SKM-1 treated with dmso at 0.1 percent for 144 hours (cell line): ENCODE data around the gene CHST12.
"Not testable (repeated sequence)": the region's sequence is repeated elsewhere in the genome, so short reads cannot be mapped to it uniquely, and the experiment has no call there.

Source experiments
- DNase-seq: peaks from one replicate; lab custom pipeline; 2025; ENCODE audit not compliant: unreplicated experiment; lab: John Stamatoyannopoulos, UW

The CHST12 gene

DNA sequence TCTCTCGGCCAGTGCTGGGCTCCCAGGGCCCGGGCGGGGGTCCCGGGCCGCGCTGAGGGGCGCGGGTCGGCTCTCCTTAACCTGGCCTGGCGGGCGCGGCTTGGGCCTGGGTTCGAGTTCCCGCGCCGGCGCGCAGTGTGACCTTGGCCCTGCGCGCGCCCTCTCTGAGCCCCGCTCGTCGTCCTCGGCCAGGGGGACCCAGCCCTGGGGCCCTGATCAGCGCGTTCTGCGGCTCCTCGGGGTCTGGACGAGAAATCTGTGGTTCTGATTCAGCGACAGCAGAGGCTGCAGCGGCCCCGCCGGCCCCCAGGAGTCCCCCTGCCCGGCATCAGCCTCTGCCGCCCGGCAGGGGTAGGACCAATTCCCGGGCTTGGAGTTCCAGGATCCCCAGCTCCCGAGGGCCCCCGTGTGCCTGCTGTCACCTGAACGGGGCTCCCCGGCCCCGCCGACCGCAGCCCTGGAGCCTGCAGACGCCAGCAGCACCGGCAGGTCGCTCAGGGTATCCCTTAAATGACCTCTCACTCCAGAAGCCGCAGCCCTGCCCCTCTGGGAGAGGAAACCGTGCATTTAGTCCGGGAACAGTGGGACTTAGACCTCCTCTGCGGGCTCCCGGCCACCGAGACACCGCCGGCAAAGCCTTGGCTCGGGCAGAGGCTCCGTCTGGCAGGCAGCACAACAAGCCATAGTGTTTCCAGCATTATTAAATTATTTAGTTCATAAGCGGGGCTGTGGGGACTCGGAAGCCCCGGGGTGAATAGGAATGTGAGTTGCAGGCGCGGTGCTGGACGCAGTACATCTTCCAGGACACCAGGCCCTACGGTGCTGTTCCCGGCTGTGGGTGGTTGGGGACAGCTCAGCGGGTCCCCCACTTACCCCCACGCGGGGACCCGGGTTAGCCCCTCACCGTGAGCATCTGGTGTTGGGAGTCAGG lies 572 bp downstream of the CHST12 start:
- DNase-seq: no peak

- no peak for DNase-seq
Observed at GRCh38 chr7:2404714-2405119, 1.3 kb downstream of the CHST12 start.

DNA sequence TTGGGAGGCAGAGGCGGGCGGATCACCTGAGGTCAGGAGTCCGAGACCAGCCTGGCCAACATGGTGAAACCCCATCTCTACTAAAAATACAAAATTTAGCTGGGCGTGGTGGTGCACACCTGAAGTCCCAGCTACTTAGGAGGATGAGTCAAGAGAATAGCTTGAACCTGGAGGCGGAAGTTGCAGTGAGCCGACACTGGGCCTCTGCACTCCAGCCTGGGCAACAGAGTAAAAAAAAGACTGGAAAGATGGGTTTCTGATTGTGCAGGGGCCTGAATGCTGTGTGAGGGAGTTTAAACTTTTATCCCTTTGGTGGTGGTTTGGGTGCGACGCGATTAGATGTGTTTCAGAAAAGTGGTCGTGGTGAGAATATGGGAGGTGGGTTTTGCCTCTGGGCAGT lies 1.8 kb downstream of the CHST12 start:
- no peak for DNase-seq

- peak; percentile 41 for DNase-seq
Observed at GRCh38 chr7:2405601-2406345, 2.4 kb downstream of the CHST12 start.

DNA sequence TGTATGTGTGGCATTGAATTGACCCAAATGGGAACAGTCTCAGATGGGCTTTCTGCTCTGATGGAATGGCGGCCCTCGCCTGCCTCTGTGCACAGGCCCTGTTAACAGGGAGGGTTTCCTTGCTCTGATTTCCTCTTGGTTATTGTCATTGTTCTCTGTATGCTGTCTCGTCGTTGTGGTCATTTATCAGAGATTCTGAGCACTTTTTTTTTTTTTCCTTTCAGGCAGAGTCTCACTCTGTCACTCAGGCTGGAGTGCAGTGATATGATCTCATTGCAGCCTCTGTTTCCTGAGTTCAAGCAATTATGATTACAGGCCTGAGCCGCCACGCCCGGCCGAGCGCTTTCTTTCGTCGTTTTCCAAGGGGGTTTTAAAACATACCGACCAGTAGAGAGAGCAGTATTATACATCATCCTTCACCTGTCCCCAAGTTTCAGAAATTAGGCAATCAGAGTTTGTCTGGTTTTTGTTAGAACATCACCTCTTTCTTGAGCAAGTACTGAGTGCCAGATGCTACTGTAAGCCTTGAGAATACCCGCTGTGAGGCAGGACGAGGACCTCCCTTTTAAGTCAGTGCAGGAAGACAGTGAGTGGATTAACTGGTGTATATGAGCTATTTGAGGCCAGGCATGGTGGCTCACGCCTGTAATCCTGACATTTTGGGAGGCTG lies 6.5 kb downstream of the CHST12 start:
- DNase-seq: no peak

DNA sequence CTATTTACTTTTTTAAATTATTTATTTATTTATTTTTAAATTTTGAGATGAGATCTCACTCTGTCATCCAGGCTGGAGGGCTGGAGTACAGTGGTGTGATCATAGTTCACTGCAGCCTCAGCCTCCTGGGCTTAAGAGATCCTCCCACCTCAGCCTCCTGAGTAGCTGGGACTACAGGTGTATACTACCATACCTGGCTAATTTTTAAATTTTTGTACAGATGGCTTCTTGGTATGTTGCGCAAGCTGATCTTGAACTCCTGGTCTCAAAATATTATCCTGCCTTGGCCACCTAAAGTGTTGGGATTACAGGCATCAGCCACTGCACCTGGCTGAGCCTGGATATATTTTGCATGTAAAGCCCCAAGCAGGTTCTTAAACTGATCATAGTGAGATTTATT lies 7.6 kb downstream of the CHST12 start:
- no peak for DNase-seq

- DNase-seq: no peak
Observed at GRCh38 chr7:2411815-2412586, 8.6 kb downstream of the CHST12 start.

DNA sequence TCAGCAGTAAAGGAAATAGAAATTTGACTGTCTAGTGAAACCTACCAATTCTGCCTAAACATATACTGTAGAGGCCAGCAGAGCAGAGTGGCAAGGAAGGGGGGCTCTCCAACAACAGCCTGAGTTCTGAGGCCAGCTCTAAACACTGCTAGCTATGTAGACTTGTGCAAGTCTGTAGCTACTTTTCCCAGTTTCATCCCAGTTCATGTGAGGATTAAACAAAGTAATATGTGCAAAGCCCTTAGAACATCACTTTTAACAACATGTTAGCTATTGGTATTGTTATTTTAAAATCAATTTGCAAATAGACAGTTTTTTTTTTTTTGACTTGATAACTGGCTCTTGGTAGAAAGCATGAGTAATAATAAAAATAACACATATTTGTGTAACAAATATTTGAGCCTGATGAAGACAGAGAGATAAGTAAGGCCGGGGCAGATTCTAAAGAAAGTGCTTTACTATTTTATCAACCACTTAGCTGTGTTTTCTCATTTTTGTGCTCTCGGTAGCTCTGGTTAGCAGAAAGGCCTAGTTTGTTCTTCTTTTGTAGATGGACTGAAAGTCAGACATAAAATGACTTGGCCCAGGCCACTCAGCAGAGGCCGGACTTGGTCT lies 9.3 kb downstream of the CHST12 start:
- no peak for DNase-seq

- no peak for DNase-seq
Observed at GRCh38 chr7:2416063-2416462, 12.7 kb downstream of the CHST12 start.

GRCh38 chr7:2416650-2417049 lies 13.2 kb downstream of the CHST12 start:
- DNase-seq: no peak

DNA sequence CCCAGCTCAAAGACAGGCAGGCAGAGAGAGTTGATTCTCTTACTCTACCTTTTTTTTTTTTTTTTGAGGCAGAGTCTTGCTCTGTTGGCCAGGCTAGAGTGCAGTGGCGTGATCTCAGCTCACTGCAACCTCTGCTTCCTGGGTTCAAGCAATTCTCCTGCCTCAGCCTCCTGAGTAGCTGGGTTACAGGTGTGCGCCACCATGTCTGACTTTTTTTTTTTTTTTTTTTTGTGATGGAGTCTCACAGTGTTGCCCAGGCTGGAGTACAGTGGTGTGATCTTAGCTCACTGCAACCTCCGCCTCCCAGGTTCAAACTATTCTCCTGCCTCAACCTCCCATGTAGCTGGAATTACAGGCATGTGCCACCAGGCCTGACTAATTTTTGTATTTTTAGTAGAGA lies 13.8 kb downstream of the CHST12 start:
- DNase-seq: not testable (repeated sequence)

DNA sequence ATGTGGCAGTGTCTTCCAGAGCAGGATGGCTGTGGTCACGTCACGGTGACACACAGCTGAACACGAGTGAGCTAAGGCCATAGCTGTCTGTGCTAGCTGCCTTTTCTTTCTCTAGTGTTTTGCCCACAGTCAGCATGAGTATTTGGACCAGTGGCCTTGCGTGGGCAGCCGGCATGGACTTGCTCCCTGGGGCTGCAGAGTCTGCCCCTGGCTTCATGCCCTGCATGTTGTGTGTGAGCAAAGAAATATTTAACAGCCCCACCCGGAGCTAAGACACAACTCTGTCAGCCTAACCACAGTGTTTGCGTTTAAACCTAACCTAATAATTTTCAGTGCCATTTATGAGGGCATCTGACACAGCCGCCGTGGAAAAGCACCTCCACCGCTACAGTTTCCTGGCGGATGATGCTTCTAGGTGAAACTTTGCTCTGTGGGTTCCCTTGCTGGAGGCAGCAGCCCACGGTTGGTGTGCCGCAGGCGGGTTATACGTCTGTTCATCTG lies 14.6 kb downstream of the CHST12 start:
- no peak for DNase-seq

- no peak for DNase-seq
Observed at GRCh38 chr7:2420216-2420933, 17.0 kb downstream of the CHST12 start.

DNA sequence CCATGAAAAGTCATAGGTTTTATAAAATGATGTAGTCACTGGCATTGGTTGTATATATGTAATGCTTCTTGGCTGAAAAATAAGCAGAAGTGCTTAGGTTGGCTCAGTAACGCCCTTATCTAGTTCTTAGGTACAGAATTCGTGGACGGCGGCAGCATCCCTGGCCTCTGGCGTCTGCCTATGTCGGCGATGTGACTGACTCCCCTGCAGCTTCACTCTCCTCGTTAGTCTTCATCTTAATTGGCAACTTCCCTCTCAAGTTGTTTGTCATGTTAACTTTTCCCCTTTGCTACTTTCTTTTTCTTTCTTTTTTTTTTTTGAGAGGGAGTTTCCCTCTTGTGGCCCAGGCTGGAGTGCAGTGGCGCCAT lies 18.5 kb downstream of the CHST12 start:
- no peak for DNase-seq

- no peak for DNase-seq
Observed at GRCh38 chr7:2425749-2426148, 22.3 kb downstream of the CHST12 start.

- peak; percentile 10 for DNase-seq
Observed at GRCh38 chr7:2431260-2431867, 28.0 kb downstream of the CHST12 start.

GRCh38 chr7:2432910-2433712 lies 29.7 kb downstream of the CHST12 start:
- DNase-seq: no peak
